NCI-H748 treated with DMSO at 0.1 percent for 48 hours (cell line): ENCODE data around the gene ADAMTS12.
"Not testable (repeated sequence)": the region's sequence is repeated elsewhere in the genome, so short reads cannot be mapped to it uniquely, and the experiment has no call there.

Experiments used
- DNase-seq: peaks from one replicate; lab custom pipeline; 2025; lab: John Stamatoyannopoulos, UW

ADAMTS12 gene

GRCh38 chr5:33526755-33527154 lies 365.0 kb downstream of the ADAMTS12 start:
- DNase-seq = no peak

GRCh38 chr5:33524476-33524875 lies 367.3 kb downstream of the ADAMTS12 start:
- no peak for DNase-seq

GRCh38 chr5:33523208-33523771 lies 368.5 kb downstream of the ADAMTS12 start:
- DNase-seq = no peak

DNA sequence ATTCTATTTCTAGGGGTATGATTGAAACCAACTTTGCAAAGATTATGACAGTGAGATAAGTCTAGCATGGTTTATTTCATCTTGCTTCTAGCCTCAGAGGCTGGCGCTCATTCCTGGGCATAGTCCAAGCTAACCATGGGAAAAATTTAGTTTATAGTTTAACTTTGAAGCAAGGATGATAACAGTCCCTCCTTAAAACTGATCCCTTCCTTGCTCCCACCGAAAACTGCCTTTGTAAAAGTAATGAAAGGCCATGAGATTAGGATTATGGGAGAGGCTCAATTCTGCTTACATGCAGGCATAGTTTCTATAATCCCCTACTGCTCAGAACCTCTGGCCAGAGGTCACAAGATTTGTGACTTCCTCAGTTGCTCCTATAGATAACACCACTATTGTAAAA lies 375.4 kb downstream of the ADAMTS12 start:
- DNase-seq = no peak

GRCh38 chr5:33515366-33515765 lies 376.4 kb downstream of the ADAMTS12 start:
- not testable (repeated sequence) for DNase-seq

DNA sequence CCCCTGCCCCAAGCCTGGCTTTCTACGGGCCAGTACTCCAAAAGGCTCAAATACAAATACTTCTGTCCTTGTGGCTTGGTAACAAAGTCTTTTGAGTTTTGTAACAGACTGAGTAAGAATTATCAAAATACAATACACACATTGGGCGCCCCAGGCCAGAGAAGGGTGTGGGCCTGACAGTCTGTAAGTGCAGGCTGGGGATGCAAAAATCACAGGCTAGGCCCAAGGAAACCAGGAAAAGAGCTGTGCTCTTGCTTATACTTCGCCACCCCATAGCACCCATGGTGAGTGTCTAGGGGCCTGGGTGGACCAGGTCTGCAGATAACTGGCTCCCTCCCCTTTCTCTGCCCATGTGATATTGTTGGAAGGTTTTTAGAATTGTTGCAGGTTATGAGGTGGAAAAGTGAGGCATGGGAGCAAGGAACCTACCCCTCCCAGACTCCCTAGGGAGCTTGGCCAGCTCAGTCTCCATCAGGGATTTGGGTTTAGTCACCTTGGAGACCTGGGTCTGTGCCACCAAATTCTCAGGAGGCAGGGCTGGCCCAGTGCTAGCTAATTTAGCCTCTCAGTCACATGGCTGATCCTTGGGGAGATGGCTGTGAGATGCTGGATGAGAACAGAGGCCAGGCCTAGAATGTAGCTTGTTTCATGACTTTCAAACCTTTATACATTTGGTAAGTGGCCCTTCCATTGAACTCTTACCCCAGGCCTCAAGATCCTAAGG lies 378.2 kb downstream of the ADAMTS12 start:
- no peak for DNase-seq

- DNase-seq = no peak
Measured at GRCh38 chr5:33509036-33509435, 382.8 kb downstream of the ADAMTS12 start.

GRCh38 chr5:33507426-33507825 lies 384.4 kb downstream of the ADAMTS12 start:
- DNase-seq = no peak

DNA sequence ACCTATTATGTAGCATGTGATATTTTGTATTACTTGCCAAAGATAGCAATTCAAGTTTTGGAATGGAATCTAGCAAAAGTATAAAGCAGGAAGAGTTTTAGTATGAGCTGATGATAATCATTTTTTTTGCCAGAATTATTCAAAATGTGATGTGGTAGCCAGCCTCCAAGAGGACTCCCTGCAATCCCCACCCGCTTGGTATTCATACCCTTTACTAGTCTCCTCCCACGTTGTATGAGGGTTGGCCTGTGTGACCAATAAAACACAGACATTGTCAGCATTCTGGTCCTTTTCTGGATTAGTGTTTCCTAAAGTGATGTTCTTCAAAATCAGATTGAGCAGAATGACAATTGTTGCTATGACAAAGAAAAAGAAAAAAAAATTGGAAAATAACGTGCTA lies 387.2 kb downstream of the ADAMTS12 start:
- no peak for DNase-seq

DNA sequence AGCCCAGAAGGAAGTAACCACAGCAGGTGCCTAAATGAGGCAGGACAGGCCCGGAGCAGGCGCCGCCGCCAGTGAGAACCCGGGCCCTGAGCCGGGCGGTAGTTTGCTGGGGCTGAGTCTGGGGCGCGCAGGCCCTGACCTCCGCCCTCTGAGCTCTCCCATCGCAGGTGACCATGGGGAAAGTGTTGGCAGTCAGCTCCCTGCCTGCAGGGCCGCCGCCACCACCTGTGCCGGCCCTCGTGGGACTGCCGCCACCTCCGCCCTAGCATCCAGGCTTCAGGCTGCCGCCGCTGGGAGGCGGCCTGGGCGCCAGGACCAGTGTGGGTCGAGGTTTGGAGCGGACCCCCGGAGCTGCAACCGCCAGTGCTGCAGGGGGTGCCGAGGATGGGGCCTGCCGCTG lies 389.9 kb downstream of the ADAMTS12 start:
- DNase-seq = no peak

GRCh38 chr5:33501260-33501659 lies 390.5 kb downstream of the ADAMTS12 start:
- DNase-seq = no peak

DNA sequence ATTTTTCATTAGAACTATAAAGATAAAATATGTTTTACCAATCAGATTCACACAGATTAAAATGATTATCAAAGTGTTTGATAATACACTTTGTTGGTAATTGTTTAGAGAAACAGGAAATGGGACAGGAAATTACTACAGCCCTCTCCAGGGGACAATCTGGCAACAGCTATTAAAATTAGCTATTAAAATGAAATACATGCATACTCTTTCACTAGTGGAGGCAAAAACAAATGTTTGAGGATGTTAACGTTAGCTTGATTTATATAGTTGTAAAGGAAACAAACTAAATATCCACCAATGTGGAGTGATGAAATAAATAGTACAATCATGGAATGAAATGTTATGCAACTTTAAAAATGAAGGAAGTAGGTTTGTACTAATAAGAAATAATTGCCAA lies 397.3 kb downstream of the ADAMTS12 start:
- no peak for DNase-seq

DNA sequence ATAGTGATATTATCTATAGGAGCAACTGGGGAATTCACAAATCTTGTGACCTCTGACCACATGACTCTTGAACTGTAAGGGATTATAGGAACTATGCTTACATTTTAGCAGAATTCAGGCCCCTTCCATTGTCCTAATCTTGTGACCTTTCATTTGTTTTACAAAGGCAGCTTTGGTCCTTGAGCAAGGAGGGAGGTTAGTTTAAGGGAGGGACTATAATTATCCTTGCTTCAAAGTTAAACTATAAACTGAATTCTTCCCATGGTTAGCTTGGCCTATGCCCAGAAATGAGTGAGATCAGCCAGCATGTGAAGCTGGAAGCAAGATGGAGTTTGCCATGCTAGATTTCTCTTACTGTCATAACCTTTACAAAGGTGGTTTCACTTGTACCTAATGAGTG lies 399.8 kb downstream of the ADAMTS12 start:
- no peak for DNase-seq

DNA sequence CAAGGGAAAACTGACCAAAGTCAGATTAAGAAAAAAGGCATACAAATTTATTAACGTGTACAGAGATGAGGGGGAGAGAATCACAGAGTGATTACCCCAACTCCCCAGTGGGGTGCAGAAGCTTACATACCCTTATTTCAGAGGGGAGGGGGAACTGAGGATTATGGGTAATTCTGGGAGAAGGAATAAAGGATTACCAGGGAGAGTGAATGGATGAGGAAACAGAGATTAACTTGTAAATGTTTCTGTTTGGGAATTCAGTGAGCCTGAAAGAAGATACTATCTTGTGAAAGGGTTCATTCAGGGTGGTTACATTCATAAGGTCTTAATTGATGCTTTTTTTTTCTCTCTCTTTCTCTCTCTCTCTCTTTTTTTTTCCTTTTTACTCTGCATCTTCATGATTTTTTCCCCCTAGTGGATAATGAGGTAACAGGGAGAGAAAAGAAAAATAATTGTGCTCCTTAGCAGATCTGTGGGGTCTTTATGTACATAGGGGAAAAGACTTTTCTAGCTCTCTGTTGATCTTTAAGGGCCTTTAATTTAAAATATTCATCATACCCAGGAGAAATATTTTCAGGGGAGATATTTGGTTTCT lies 401.6 kb downstream of the ADAMTS12 start:
- no peak for DNase-seq

DNA sequence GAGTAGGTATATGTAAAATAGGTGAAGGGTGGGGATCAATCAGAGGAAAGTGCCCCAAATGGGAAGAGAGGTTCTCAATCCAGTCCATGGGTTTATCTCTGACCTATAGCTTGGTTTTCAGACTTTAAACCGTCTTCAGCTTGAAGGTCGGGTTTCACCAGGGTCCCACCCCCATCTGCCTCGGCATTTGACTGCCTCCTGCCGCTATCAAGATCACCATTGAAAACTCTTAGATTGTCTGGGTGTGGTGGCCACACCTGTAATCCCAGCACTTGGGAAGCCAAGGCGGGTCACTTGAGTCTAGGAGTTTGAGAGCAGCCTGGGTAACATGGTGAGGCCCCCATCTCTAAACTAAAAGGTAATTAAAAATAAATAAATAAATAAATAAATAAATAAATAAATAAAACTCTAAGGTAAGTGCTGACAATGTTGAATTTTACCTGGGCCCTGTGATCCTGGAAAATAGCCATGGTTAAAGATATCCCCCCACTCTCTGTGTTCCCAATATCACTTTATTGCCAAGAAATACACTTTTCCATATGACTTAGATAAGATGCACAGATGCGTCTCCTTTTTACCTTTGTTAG lies 402.2 kb downstream of the ADAMTS12 start:
- no peak for DNase-seq

DNA sequence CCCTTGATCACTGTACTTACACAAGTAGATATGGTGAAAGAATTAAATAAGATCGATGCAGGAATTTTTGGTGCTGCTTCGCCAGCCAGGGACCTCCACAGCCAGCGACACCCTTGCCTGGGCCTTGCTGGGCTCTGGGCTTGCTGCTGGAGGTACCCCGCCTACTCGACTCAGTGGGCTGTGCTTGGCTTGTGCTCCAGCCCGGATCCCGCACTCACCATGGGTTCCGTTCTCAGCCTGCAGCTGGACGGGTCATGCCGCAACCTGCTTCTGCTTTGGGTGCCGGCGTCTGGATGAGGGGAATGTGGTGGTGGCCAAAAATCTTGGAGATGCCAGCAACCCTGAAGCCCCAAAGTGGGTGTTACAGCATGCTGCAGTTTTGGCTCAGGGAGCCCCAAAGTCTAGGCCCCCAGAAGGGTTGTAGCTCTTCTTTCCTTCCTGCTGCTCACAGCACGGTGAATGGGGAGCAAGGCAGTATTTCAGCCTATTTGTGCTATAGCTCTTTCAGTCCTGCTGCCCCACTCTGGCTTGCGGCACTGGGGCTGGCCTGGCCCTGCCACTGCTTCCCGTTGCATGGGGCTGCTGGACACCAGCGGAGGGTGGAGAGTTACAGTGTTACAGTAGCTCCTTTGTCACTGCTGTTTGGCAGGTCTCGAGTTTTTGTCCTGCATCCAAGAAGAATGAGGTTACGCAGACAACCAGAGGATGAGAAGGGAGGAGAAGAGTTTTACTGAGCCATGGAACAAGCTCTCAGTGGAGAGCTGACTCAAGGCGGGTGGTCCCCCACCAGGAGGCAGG lies 403.0 kb downstream of the ADAMTS12 start:
- no peak for DNase-seq

- DNase-seq = no peak
Measured at GRCh38 chr5:33487236-33487635, 404.6 kb downstream of the ADAMTS12 start.

GRCh38 chr5:33482335-33482734 lies 409.5 kb downstream of the ADAMTS12 start:
- no peak for DNase-seq

DNA sequence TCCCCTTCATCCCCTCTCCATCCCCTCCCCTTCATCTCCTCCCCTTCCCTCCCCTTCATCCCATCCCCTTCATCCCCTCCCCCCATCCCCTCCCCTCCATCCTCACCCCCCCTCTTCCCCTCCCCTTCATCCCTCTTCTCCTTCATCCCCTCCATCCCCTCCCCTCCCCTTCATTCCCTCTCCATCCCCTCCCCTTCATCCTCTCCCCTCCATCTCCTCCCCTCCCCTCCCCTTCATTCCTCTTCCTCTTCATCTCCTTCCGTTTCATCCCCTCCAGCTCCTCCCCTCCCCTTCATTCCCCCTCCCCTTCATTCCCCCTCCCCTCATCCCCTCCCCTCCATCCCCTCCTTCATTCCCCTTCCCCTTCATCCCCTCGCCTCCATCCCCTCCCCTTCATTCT lies 410.9 kb downstream of the ADAMTS12 start:
- no peak for DNase-seq

- DNase-seq = no peak
Measured at GRCh38 chr5:33479311-33479710, 412.5 kb downstream of the ADAMTS12 start.

GRCh38 chr5:33477816-33478215 lies 414.0 kb downstream of the ADAMTS12 start:
- DNase-seq = no peak

- no peak for DNase-seq
Measured at GRCh38 chr5:33476992-33477391, 414.8 kb downstream of the ADAMTS12 start.
